NT2/D1 (cell line): ENCODE results near the gene MATN1.

Experiments
- DNase-seq: peaks from one replicate; pipeline ENCODE4 v3.0.0-alpha.2; 2011; ENCODE audit warnings: low read depth, low spot score
- H3K27me3 ChIP-seq: 2 replicates; pipeline ENCODE4 v1.6.0; 2011; ENCODE audit warnings: mild to moderate bottlenecking; ENCODE audit not compliant: insufficient read length, insufficient read depth
- H3K36me3 ChIP-seq: 2 replicates; pipeline ENCODE4 v1.6.1; 2011; ENCODE audit warnings: mild to moderate bottlenecking, low read length, mixed read lengths; ENCODE audit not compliant: insufficient read depth, insufficient read length
- H3K4me1 ChIP-seq: 2 replicates; pipeline ENCODE4 v1.5.1; 2011; ENCODE audit not compliant: insufficient read depth, insufficient read length
- H3K4me3 ChIP-seq: 2 replicates; pipeline ENCODE4 v1.5.1; 2011; ENCODE audit warnings: low read depth; ENCODE audit not compliant: insufficient read length
- H3K9ac ChIP-seq: 2 replicates; pipeline ENCODE4 v1.6.0; 2011; ENCODE audit warnings: low read depth; ENCODE audit not compliant: insufficient read length
- H3K9me3 ChIP-seq: 2 replicates; pipeline ENCODE4 v1.5.1; 2011; ENCODE audit warnings: mild to moderate bottlenecking, low read length; ENCODE audit not compliant: insufficient read depth
- SUZ12 ChIP-seq: IDR thresholded peaks from 2 replicates; pipeline ENCODE4 v1.6.1; 2011; ENCODE audit not compliant: insufficient read length, insufficient read depth; ENCODE audit errors: extremely low read depth
- YY1 ChIP-seq: IDR thresholded peaks from 2 replicates; pipeline ENCODE4 v1.6.1; 2011; ENCODE audit not compliant: insufficient read length, insufficient read depth
- ZNF274 ChIP-seq: IDR thresholded peaks from 2 replicates; pipeline ENCODE4 v1.6.1; 2011; ENCODE audit warnings: mild to moderate bottlenecking, low read depth, low read length

MATN1 gene

GRCh38 chr1:30742963-30743559 is 19.7 kb upstream of the MATN1 start:
- Histone ChIP-seq H3K36me3 (no peaks in the 10 kb centered on the region), H3K4me1 (peaks cover 36% of the 10 kb centered on the region), H3K4me3 (no peak overlapping the region), H3K9ac (no peak overlapping the region), H3K27me3 (no peaks in the 10 kb centered on the region), H3K9me3 (no peaks in the 10 kb centered on the region; the same call in 1 of the 2 replicates)
- DNase-seq: no peak
- no peak for TF ChIP-seq SUZ12
- TF ChIP-seq YY1: no peak
- TF ChIP-seq ZNF274: no peak

- H3K36me3 ChIP-seq: no peaks in the 10 kb centered on the region
- TF ChIP-seq SUZ12 (no peak), ZNF274 (no peak), YY1 (no peak)
- H3K9ac ChIP-seq: no peak overlapping the region
- H3K4me1 ChIP-seq: peaks cover 36% of the 10 kb centered on the region
- no peaks in the 10 kb centered on the region for H3K27me3 ChIP-seq
- DNase-seq: no peak
- H3K9me3 ChIP-seq: no peaks in the 10 kb centered on the region; the same call in 1 of the 2 replicates
- H3K4me3 ChIP-seq: no peak overlapping the region
These were observed 19.0 kb upstream of the MATN1 start for GRCh38 chr1:30742300-30742962.

- H3K4me1 ChIP-seq: peaks cover 28% of the 10 kb centered on the region
- H3K36me3 ChIP-seq: no peaks in the 10 kb centered on the region
- no peak overlapping the region for H3K9ac ChIP-seq
- H3K27me3 ChIP-seq: no peaks in the 10 kb centered on the region
- no peaks in the 10 kb centered on the region; the same call in 1 of the 2 replicates for H3K9me3 ChIP-seq
- no peak overlapping the region for H3K4me3 ChIP-seq
- no peak for DNase-seq
- TF ChIP-seq YY1 (no peak), ZNF274 (no peak), SUZ12 (no peak)
These were observed 18.0 kb upstream of the MATN1 start for GRCh38 chr1:30741239-30741894.

GRCh38 chr1:30740251-30741238 is 17.2 kb upstream of the MATN1 start:
- no peak for TF ChIP-seq ZNF274
- no peak for TF ChIP-seq SUZ12
- TF ChIP-seq YY1: no peak
- DNase-seq: no peak
- peaks cover 20% of the 10 kb centered on the region for H3K4me1 ChIP-seq
- H3K27me3 ChIP-seq: no peaks in the 10 kb centered on the region
- no peak overlapping the region for H3K4me3 ChIP-seq
- H3K9me3 ChIP-seq: no peaks in the 10 kb centered on the region; the same call in 1 of the 2 replicates
- no peaks in the 10 kb centered on the region for H3K36me3 ChIP-seq
- H3K9ac ChIP-seq: peak overlapping the region; percentile 12

GRCh38 chr1:30739601-30740000 is 16.2 kb upstream of the MATN1 start:
- H3K9me3 ChIP-seq: no peaks in the 10 kb centered on the region; the same call in 1 of the 2 replicates
- no peak for TF ChIP-seq YY1
- no peak for TF ChIP-seq SUZ12
- no peak for TF ChIP-seq ZNF274
- no peak for DNase-seq
- H3K27me3 ChIP-seq: no peaks in the 10 kb centered on the region
- H3K36me3 ChIP-seq: no peaks in the 10 kb centered on the region
- peaks cover 18% of the 10 kb centered on the region for H3K4me1 ChIP-seq
- H3K4me3 ChIP-seq: no peak overlapping the region
- no peak overlapping the region for H3K9ac ChIP-seq

- peaks cover 18% of the 10 kb centered on the region for H3K4me1 ChIP-seq
- no peaks in the 10 kb centered on the region for H3K27me3 ChIP-seq
- no peak overlapping the region for H3K9ac ChIP-seq
- H3K36me3 ChIP-seq: no peaks in the 10 kb centered on the region
- no peak overlapping the region for H3K4me3 ChIP-seq
- H3K9me3 ChIP-seq: no peaks in the 10 kb centered on the region; the same call in 1 of the 2 replicates
- TF ChIP-seq SUZ12 (no peak), YY1 (no peak), ZNF274 (no peak)
- no peak for DNase-seq
These were observed 15.6 kb upstream of the MATN1 start for GRCh38 chr1:30738715-30739559.
